K562 (cell line): Measurements from ENCODE around the gene LRRK1. TPM values are rescaled to one million over a fixed set of nuclear protein-coding genes. Genes with fewer than 3 reads are reported as not detected.
A peak's percentile ranks its signal among the peaks of the same experiment; 100 is the strongest.

Experiments used
- ATAC-seq: fragments of 200-7000 bp; cut with Tn5 transposase; 3 replicates; pipeline ENCODE4 v1.9.1; 2020; ENCODE audit warnings: moderate library complexity
- BruUV-seq: library from RNA; stranded (reverse); fragments of 400-500 nt; replicated peaks from 2 replicates; lab custom pipeline; 2021; lab: Mats Ljungman, UMichigan
- CTCF ChIA-PET: fragments of 300-600 bp; formaldehyde crosslinking; extraction: SDS; loops from one replicate; lab custom pipeline; 2021; ENCODE audit warnings: low intra/inter-chr PET ratio; lab: Yijun Ruan, JAX
- POLR2A ChIA-PET: fragments of 300-600, 350-650 bp; sonication (Branson Sonifier 250); formaldehyde crosslinking; extraction: SDS; loops from one replicate; lab custom pipeline; 2021; ENCODE audit warnings: antibody characterized with exemption, inconsistent platforms; lab: Yijun Ruan, JAX
- DNase-seq, 4 experiments: peaks; one replicate each; pipeline versions ENCODE4 v3.0.0 to v3.0.0-alpha.2; 2011 to 2018; ENCODE audit warnings: low spot score in 3 of 4, mixed read lengths in 3 of 4; ENCODE audit errors: extremely low read depth in 1 of 4
- FAIRE-seq: peaks from 2 replicates; lab custom pipeline; 2011; peaks lifted over from hg19 to GRCh38; lab: Jason Lieb, UNC
- H2AFZ ChIP-seq: 2 replicates; pipeline ENCODE4 v1.6.0; 2011; ENCODE audit warnings: low read depth, low read length, control low read depth, inconsistent platforms
- H3K27ac ChIP-seq: fragments of 200-600 bp; 3 replicates; pipeline ENCODE4 v1.8.0; 2011; ENCODE audit warnings: low read depth, mild to moderate bottlenecking, control low read depth, inconsistent platforms, low read length, moderate library complexity, mixed read lengths; ENCODE audit errors: extremely low read depth
- H3K27me3 ChIP-seq, 2 experiments: fragments of 300-600 bp in 1 of 2; 2 replicates in 1 of 2; 3 replicates in 1 of 2; pipeline versions ENCODE4 v1.6.0 to v1.8.0; 2011; ENCODE audit warnings: inconsistent platforms in 2 of 2, low read length in 2 of 2, mild to moderate bottlenecking in 1 of 2, mixed read lengths in 1 of 2, moderate library complexity in 1 of 2; ENCODE audit not compliant: control insufficient read depth in 2 of 2, insufficient read depth in 2 of 2
- H3K36me3 ChIP-seq: fragments of 300-600 bp; 3 replicates; pipeline ENCODE4 v1.8.0; 2011; ENCODE audit warnings: mild to moderate bottlenecking, low read length, inconsistent platforms; ENCODE audit not compliant: control insufficient read depth, insufficient read depth
- H3K4me1 ChIP-seq, 2 experiments: fragments of 200-600 bp in 1 of 2; replicated peaks in 1 of 2; 2 replicates in 1 of 2; 3 replicates in 1 of 2; pipeline versions ENCODE4 v1.5.1 to v1.8.0; 2011; ENCODE audit warnings: inconsistent platforms in 2 of 2, low read length in 2 of 2, mild to moderate bottlenecking in 1 of 2, mixed read lengths in 1 of 2, moderate library complexity in 1 of 2; ENCODE audit not compliant: control insufficient read depth in 2 of 2, insufficient read depth in 2 of 2
- H3K4me2 ChIP-seq: 2 replicates; pipeline ENCODE4 v1.6.1; 2011; ENCODE audit warnings: low read length, control low read depth, inconsistent platforms, mixed read lengths; ENCODE audit not compliant: insufficient read depth
- H3K4me3 ChIP-seq: fragments of 200-600 bp; sonication (generic), shearing (Covaris generic); 2 replicates; pipeline ENCODE4 v1.5.1; 2016; ENCODE audit warnings: control low read depth, inconsistent platforms
- H3K79me2 ChIP-seq: fragments of 200-600 bp; 3 replicates; pipeline ENCODE4 v1.8.0; 2011; ENCODE audit warnings: low read length, inconsistent platforms; ENCODE audit not compliant: control insufficient read depth, insufficient read depth
- H3K9ac ChIP-seq, 2 experiments: 2 replicates each; pipeline versions ENCODE4 v1.6.0 to v1.6.1; 2011; ENCODE audit warnings: low read depth in 2 of 2, low read length in 2 of 2, control low read depth in 1 of 2, inconsistent platforms in 1 of 2, mild to moderate bottlenecking in 1 of 2, mixed read lengths in 1 of 2; ENCODE audit not compliant: insufficient read depth in 1 of 2
- H3K9me1 ChIP-seq: one replicate; pipeline ENCODE4 v1.6.0; 2011; ENCODE audit warnings: inconsistent platforms, mild to moderate bottlenecking, low read length, moderate library complexity; ENCODE audit not compliant: control insufficient read depth, insufficient read depth
- H3K9me3 ChIP-seq: replicated peaks from 2 replicates; pipeline ENCODE4 v1.5.1; 2011; ENCODE audit warnings: low read depth, low read length, inconsistent platforms; ENCODE audit not compliant: control insufficient read depth, insufficient read depth
- H4K20me1 ChIP-seq: replicated peaks from 2 replicates; pipeline ENCODE4 v1.6.1; 2011; ENCODE audit warnings: low read length, inconsistent platforms, mixed read lengths; ENCODE audit not compliant: control insufficient read depth, insufficient read depth
- BRD4 ChIP-seq: fragments of 200-600 bp; sonication (generic); IDR thresholded peaks from 2 replicates; pipeline ENCODE4 v1.6.1; 2017; ENCODE audit warnings: inconsistent platforms
- FOXM1 ChIP-seq, 2 experiments: fragments of 450-650 bp in 1 of 2; sonication (generic) in 1 of 2; formaldehyde crosslinking in 1 of 2; IDR thresholded peaks; 2 replicates each; pipeline versions ENCODE4 v1.6.1 to v1.9.0; 2017 to 2022; ENCODE audit warnings: low read depth in 2 of 2, mild to moderate bottlenecking in 2 of 2, missing genetic modification reagents in 1 of 2, moderate library complexity in 1 of 2
- MAFK ChIP-seq: IDR thresholded peaks from 2 replicates; pipeline ENCODE4 v1.6.1; 2011; ENCODE audit warnings: low read length, improper control_type of control experiment
- SAFB2 ChIP-seq: fragments of 200-400 bp; formaldehyde crosslinking; IDR thresholded peaks from 2 replicates; pipeline ENCODE4 v1.6.1; 2018; ENCODE audit warnings: borderline replicate concordance, low read length, low read depth, moderate library complexity; ENCODE audit not compliant: severe bottlenecking
- SMARCE1 ChIP-seq: fragments of 450-650 bp; IDR thresholded peaks from 2 replicates; pipeline ENCODE4 v1.7.1; 2016; ENCODE audit warnings: mild to moderate bottlenecking
- TEAD1 ChIP-seq, 2 experiments: fragments of 450-650 bp in 1 of 2; sonication (generic) in 1 of 2; formaldehyde crosslinking; IDR thresholded peaks; 2 replicates each; pipeline versions ENCODE4 v1.4.0 to v1.8.0; 2020 to 2022; ENCODE audit warnings: mild to moderate bottlenecking in 2 of 2, missing genetic modification reagents in 1 of 2
- ZNF232 ChIP-seq: sonication (generic); formaldehyde crosslinking; IDR thresholded peaks from 2 replicates; pipeline ENCODE4 v1.8.0; 2022; ENCODE audit warnings: mild to moderate bottlenecking, missing genetic modification reagents
- WGBS: fragments of 100-300 bp; shearing (Covaris generic); methylation state at CpG from one replicate; pipeline ENCODE4 v1.1.6; 2016; ENCODE audit warnings: low coverage, mixed read lengths; ENCODE audit not compliant: insufficient coverage; ENCODE audit errors: missing lambda C conversion rate; 5-methylcytosine and 5-hydroxymethylcytosine counted together
- in situ Hi-C: fragments of 300-500 bp; cut with MboI; formaldehyde crosslinking; loops from 4 replicates; pipeline ENCODE4 v1.15.0; 2018; ENCODE audit warnings: inconsistent platforms, mixed read lengths
- intact Hi-C: fragments of 100-400 bp; cut with micrococcal nuclease; formaldehyde crosslinking; loops from 2 replicates; pipeline ENCODE4 v1.14.2; 2022
- polyA plus RNA-seq, 8 experiments: library from polyadenylated mRNA; depleted of rRNA in 4 of 8; stranded (reverse) in 5 of 8; unstranded in 3 of 8; fragments of >200 nt; fragmentation: Nextera tagmentation in 2 of 8; fragmentation: Illumina TruSeq in 1 of 8; extraction: Ambion mirVana in 2 of 8; extraction: Trizol in 1 of 8; gene quantifications; 2 replicates each; pipeline versions ENCODE4 v1.2.1 to v1.2.3, GENCODE V29; 2011 to 2014; ENCODE audit warnings: inconsistent platforms in 1 of 8, missing spikeins in 1 of 8
- total RNA-seq, 7 experiments: library from RNA; depleted of rRNA in 6 of 7; stranded (reverse); fragments of >200 nt in 6 of 7; fragmentation: Illumina TruSeq in 2 of 7; extraction: Trizol in 2 of 7; gene quantifications; 2 replicates each; pipeline versions ENCODE4 v1.2.1 to v1.2.3, GENCODE V29; 2011 to 2021; ENCODE audit warnings: low replicate concordance in 1 of 7
- TF ChIP-seq, protein P1 (sequence below): IDR thresholded peaks from 2 replicates; pipeline ENCODE4 v1.6.1; 2011; ENCODE audit not compliant: insufficient read length; ENCODE audit errors: extremely low read depth
- TF ChIP-seq, protein P2 (sequence below): fragments of 200-600 bp; sonication (generic); IDR thresholded peaks from one replicate; pipeline ENCODE4 v1.6.1; 2012; ENCODE audit warnings: mild to moderate bottlenecking, low read depth, low read length, inconsistent platforms

Gene LRRK1
- total and polyA plus RNA-seq, 9 of the 15 experiments (the other 6 are each of a cell fraction or from before 2014, with no cell fraction given): 0.01 to 1.5 (median 0.11) TPM

DNA sequence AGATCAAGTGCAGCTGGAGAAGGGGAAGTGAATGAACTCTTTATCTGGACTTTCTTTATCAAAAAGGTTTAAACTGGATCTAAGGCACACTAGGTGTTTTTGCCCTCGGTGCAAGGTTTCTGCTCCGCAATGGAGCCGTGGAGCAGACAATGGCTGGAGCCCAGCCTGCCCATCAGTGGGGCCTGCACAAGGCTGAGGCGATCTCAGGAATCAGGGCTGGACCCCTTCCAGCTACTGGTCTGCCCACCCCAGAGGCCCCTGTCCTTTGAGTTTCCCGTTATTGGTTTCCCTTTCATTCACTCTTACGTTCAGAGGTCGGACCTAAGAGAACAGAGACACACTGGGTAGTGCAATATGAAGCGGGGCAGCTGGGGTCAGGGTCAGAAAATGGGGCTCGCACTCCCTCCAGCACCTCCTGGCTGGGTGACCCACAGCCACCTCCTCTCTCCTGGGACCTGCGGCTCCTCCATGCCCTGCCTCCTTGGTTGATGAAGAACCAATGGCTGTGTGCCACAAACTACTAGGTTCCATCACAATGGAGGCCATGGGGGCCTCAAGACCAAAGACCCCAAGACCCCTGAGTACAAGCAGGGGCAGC, 168.1 kb downstream of the LRRK1 start:
- ChIA-PET CTCF (interaction anchor here (3.2 kb wide), 1 partner anchor 170 kb away, joined by 29 read pairs; no protein-coding TSS in a partner anchor), POLR2A (interaction anchor here (0.6 to 1.4 kb wide), 7 partner anchors 14 to 183 kb away, joined by 3 to 4 read pairs (median 3); no protein-coding TSS in a partner anchor)
- no peak for FAIRE-seq
- Histone ChIP-seq H3K9me1 (no peaks in the 10 kb centered on the region), H3K79me2 (peaks cover 8% of the 10 kb centered on the region; the same call in 1 of the 3 replicates), H3K36me3 (no peaks in the 10 kb centered on the region), H4K20me1 (no peaks in the 10 kb centered on the region), H3K27me3 (peaks cover 4 to 12% of the 10 kb centered on the region in 2 experiments; a peak in 2 of 5 replicates), H2AFZ (peak overlapping the region; percentile 90), H3K4me3 (peak overlapping the region; percentile 51), H3K27ac (peak overlapping the region; percentile 90), H3K9me3 (no peaks in the 10 kb centered on the region), H3K4me2 (peak overlapping the region; percentile 88), H3K4me1 (peaks cover 11 to 39% of the 10 kb centered on the region in 2 experiments; a peak in 4 of 5 replicates), H3K9ac (peak overlapping the region; percentile 93 to 98)
- no TSS peak for BruUV-seq
- ATAC-seq: no peak; the same call in 2 of the 3 replicates
- 45% methylated on average over 10 of the region's 10 CpGs for WGBS
- no peak for DNase-seq
- in situ Hi-C loops: loop anchor here (5.0 kb wide), 1 partner anchor 170 kb away; no protein-coding TSS in a partner anchor
- intact Hi-C loops: loop anchor here (5.0 kb wide), 2 partner anchors 60 to 70 kb away; no protein-coding TSS in a partner anchor
- TF ChIP-seq MAFK (no peak), SMARCE1 (0 out of 2 replicates have a peak, but pooled peaks have one; percentile 3), TEAD1 (CRISPR knock-in tag; IDR thresholded peaks at IDR 0.05) (no peak), SAFB2 (no peak), FOXM1 (IDR thresholded peaks at IDR 0.05; ENCODE audit: low read depth) (no peak), FOXM1 (CRISPR knock-in tag; IDR thresholded peaks at IDR 0.05; ENCODE audit: low read depth) (no peak), BRD4 (no peak), ZNF232 (CRISPR knock-in tag) (no peak)
- TF ChIP-seq, protein P1, sequence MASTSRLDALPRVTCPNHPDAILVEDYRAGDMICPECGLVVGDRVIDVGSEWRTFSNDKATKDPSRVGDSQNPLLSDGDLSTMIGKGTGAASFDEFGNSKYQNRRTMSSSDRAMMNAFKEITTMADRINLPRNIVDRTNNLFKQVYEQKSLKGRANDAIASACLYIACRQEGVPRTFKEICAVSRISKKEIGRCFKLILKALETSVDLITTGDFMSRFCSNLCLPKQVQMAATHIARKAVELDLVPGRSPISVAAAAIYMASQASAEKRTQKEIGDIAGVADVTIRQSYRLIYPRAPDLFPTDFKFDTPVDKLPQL: no peak
- TF ChIP-seq, protein P2, sequence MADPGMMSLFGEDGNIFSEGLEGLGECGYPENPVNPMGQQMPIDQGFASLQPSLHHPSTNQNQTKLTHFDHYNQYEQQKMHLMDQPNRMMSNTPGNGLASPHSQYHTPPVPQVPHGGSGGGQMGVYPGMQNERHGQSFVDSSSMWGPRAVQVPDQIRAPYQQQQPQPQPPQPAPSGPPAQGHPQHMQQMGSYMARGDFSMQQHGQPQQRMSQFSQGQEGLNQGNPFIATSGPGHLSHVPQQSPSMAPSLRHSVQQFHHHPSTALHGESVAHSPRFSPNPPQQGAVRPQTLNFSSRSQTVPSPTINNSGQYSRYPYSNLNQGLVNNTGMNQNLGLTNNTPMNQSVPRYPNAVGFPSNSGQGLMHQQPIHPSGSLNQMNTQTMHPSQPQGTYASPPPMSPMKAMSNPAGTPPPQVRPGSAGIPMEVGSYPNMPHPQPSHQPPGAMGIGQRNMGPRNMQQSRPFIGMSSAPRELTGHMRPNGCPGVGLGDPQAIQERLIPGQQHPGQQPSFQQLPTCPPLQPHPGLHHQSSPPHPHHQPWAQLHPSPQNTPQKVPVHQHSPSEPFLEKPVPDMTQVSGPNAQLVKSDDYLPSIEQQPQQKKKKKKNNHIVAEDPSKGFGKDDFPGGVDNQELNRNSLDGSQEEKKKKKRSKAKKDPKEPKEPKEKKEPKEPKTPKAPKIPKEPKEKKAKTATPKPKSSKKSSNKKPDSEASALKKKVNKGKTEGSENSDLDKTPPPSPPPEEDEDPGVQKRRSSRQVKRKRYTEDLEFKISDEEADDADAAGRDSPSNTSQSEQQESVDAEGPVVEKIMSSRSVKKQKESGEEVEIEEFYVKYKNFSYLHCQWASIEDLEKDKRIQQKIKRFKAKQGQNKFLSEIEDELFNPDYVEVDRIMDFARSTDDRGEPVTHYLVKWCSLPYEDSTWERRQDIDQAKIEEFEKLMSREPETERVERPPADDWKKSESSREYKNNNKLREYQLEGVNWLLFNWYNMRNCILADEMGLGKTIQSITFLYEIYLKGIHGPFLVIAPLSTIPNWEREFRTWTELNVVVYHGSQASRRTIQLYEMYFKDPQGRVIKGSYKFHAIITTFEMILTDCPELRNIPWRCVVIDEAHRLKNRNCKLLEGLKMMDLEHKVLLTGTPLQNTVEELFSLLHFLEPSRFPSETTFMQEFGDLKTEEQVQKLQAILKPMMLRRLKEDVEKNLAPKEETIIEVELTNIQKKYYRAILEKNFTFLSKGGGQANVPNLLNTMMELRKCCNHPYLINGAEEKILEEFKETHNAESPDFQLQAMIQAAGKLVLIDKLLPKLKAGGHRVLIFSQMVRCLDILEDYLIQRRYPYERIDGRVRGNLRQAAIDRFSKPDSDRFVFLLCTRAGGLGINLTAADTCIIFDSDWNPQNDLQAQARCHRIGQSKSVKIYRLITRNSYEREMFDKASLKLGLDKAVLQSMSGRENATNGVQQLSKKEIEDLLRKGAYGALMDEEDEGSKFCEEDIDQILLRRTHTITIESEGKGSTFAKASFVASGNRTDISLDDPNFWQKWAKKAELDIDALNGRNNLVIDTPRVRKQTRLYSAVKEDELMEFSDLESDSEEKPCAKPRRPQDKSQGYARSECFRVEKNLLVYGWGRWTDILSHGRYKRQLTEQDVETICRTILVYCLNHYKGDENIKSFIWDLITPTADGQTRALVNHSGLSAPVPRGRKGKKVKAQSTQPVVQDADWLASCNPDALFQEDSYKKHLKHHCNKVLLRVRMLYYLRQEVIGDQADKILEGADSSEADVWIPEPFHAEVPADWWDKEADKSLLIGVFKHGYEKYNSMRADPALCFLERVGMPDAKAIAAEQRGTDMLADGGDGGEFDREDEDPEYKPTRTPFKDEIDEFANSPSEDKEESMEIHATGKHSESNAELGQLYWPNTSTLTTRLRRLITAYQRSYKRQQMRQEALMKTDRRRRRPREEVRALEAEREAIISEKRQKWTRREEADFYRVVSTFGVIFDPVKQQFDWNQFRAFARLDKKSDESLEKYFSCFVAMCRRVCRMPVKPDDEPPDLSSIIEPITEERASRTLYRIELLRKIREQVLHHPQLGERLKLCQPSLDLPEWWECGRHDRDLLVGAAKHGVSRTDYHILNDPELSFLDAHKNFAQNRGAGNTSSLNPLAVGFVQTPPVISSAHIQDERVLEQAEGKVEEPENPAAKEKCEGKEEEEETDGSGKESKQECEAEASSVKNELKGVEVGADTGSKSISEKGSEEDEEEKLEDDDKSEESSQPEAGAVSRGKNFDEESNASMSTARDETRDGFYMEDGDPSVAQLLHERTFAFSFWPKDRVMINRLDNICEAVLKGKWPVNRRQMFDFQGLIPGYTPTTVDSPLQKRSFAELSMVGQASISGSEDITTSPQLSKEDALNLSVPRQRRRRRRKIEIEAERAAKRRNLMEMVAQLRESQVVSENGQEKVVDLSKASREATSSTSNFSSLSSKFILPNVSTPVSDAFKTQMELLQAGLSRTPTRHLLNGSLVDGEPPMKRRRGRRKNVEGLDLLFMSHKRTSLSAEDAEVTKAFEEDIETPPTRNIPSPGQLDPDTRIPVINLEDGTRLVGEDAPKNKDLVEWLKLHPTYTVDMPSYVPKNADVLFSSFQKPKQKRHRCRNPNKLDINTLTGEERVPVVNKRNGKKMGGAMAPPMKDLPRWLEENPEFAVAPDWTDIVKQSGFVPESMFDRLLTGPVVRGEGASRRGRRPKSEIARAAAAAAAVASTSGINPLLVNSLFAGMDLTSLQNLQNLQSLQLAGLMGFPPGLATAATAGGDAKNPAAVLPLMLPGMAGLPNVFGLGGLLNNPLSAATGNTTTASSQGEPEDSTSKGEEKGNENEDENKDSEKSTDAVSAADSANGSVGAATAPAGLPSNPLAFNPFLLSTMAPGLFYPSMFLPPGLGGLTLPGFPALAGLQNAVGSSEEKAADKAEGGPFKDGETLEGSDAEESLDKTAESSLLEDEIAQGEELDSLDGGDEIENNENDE: no peak
